Raji (cell line): ENCODE data around the gene RPL27A.

ENCODE experiments used
- POLR2A ChIP-seq: IDR thresholded peaks from 2 replicates; pipeline ENCODE4 v1.6.1; 2011; ENCODE audit warnings: low read depth, low read length, control low read depth; ENCODE audit not compliant: insufficient read depth

Gene RPL27A

DNA sequence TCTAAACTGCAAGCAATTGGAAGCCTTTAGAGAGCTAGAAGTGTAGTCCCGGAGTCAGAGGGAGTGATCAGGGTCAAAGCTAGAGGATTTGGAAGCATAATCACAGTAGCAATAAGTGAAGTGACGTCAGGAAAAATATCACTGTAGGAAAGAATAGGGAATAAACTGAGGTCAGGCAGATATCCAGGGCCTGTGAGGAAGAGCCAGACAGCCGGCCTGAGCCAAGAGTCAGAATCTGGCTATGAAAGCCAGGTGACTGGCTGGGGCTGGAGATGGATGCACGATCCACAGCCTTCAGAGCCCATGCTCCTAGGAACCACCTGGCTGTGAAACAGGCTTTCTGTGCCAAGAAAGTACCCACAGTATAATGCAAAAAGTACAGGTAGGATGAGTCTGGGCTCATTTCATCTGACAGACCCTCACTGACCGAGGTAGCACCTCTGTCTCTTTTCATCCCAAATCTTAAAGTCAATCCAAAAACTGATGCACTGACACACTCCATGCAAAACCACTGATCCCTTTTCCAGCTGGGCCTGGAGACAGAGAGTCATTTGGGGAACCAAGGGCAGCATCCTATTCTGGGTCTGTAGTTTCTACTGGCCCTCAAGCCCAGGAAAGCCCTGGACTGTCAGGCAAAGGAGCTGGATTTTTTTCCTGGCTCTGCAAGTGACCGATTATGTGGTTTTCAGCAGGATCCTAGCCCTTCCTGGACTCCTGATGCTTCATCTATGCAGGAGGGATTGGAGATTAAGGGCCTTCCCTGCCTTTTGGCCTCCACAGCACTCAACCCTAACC lies 21.4 kb upstream of the RPL27A start:
- no peak for TF ChIP-seq POLR2A

DNA sequence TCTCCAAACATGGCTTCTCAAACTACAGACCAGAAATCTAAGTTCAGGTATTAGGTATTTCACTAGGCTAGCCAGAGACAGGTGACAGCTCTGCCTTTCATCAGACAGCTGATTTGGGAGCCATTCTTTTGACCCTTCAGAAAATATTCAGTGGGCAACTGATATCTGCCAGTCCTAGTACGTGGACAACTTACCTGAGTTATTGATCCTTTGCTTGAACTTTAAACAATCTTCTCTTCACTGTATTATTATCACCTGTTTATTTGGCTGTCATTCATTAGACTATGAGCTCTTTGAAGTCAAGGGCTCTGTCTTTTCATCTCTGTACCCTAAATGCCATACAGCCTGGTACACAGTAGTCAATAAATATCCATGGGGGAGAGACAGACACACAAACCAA lies 17.4 kb upstream of the RPL27A start:
- no peak for TF ChIP-seq POLR2A

DNA sequence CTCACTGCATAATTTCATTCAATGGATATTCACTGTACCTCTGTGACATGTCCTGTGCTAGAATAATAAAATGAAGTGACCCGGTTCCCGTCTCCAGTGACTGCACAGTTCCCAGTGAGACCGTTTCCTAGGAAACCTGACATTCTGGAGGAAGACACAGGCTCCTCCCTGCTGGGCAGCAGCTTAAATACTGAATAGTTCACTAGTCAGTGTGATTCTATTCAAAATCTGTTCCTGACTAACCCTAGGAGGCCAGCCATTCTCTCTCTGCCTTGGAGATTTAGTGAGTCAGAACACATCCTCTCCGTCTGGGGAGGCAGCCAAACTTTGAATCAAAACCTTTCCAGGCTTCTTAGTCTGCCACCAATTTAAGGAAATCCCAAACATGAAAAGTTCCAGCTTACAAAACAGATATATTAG lies 11.4 kb upstream of the RPL27A start:
- no peak for TF ChIP-seq POLR2A

DNA sequence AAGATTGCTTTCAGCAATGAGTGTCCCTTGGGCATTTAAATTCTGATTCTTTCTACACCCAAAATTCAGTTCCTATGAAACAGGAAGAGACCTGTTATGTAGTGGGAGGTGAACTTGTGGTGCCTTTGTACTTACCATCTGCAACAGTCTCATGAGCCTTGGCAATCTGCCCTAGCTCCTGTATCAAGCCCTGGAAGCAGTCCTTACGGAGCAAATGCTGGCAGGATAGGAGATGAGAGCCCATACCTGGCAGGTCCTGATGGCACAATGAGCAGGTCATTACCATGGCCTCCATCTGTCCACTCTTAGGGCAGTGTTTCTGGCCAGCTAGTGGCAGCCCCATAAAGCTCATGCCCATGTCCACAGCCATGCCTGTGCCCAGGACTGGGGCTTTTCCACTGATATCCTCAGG lies 10.9 kb upstream of the RPL27A start:
- no peak for TF ChIP-seq POLR2A

DNA sequence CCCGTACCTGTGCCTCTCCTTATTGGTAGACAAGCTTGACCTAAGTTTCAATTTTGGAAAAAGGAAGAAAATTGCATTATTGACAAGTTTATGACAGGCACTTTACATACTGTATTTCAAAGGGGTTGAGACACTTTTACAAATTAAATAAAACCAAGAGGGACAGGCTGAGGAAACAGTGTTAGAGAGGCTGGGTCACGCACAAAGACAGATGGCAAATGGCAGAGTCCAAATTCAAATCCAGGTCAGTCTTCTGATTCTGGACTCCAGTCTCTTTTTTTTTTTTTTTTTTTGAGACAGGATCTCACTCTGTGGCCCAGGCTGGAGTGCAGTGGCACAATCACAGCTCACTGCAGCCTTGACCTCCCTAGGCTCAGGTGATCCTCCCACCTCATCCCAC lies 10.2 kb upstream of the RPL27A start:
- TF ChIP-seq POLR2A: no peak

DNA sequence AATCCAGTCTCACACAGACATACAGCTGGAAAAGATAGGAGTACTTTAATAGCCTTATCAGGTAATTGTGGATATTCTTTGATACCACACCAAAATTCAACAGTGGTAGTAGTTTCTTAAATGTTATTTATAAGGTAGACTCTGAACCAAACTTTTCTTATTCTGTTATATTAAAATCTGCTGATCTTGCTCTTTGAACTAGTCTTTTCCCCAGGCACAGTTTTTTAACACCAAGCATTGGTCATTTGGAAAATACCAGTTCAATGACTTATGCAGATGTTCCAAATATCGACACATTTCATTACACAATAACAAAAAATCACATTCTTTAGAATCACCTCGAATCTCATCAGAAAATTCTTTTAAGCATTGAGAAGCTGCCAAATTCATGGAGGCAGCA lies 7.7 kb upstream of the RPL27A start:
- TF ChIP-seq POLR2A: no peak

DNA sequence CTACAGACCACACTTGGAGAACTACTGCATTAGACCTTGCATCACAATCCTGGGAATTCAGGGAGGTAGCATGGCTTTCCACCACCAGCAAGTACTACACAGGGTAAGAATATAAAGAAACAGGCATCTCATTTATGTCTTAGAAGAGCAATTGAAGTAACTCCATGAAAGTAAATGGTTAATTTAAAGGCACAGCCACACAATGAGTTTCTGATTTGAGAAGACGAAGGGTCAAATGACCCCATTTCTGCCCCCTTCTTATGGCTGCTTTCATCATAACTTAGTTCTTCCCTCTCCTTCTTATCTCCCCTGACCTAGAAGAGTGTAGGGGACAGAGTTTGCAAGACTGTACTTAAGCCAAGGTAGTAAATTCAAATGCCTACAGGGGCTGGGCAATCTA lies 6.1 kb upstream of the RPL27A start:
- no peak for TF ChIP-seq POLR2A

DNA sequence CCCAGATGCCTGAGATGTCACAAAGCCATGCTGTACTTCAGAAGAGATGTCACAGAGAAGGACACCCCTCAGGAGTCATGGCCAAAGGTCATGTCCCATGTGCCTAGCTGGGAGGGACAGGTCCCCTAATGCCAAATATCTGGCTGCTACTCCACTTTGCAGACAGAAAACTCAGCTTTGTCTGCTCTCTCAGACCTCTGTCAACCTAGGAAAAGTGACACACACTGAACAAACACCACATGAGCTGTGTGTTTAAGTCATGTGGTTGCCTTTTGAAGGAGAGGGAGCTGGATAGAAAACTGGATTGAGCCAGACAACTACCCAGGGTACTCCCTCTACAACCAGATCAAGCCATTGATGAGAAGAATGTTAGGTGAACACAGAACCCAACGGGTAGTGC lies 3.6 kb upstream of the RPL27A start:
- no peak for TF ChIP-seq POLR2A

DNA sequence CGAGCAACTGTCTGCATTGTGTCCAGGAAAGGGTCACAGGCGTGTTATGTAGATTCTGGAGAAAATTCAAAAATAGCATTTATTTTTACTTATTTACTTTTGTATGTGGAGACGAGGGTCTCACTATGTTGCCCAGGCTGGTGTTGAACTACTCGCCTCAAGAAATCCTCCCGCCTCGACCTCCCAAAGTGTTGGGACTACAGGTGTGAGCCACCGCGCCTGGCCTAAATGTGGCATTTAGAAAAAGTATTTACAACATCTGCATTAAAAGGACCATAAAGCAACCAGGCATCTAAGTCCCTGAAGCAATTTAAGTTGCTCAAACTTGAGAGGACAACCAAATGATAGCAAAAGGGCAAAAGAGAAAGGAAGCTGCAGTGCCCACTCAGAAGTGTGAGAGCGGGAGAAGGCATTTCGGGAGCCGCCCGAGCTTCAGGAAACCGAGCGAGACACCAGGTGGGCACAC lies 722 bp upstream of the RPL27A start:
- no peak for TF ChIP-seq POLR2A

DNA sequence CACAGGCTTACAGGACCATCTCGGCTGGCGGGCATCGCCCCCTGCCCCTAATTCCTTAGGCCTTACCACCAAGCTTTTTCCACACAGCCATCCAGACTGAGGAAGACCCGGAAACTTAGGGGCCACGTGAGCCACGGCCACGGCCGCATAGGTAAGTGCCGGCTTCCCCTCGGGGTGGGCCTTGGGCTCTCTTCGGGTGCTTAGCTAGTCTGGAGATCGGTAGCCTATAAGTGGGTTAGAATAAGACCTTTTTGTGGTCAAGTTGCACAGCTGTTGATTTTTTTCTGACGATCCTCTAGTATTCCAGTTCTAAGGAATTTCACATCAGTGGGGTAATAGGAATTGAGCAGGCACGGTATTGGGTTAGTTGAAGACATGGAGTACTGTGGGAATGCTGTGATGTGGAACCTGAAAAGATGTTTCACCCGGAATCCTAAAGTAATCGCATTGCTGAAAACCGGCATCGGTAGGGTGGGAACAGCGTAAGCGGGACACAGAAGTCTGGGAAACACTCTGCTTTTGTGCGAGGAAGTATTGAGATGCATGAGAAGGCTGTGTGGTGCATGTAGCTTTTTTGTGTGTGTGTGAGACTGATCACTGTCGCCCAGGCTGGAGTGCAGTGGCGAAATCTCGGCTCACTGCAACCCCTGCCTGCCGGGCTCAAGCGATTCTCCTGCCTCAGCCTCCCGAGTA lies 669 bp downstream of the RPL27A start:
- no peak for TF ChIP-seq POLR2A

DNA sequence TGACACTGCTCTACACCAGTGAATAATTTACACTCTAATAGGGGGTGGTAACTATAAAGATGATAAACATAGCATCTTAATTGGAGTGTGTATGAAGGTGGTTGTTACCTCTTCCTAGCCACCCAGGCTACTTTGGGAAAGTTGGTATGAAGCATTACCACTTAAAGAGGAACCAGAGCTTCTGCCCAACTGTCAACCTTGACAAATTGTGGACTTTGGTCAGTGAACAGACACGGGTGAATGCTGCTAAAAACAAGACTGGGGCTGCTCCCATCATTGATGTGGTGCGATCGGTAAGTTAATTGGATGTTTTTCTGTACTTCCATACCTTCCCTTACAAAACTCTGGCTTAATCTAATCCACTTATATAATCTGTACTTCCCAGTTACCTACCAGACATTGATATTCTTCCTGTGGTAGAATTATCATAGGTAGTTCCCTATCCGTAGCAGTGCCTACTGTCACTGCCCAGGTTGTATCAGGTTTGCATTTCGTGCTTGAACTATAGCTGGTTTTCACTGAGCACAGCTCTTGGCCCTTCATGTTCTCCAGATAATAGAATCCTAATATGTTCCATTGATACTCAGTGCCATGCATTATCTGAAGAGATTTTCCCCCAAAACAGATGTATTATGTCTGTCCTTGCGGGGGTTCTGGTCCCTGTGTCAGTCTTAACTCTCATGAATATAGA lies 2.2 kb downstream of the RPL27A start:
- TF ChIP-seq POLR2A: no peak

DNA sequence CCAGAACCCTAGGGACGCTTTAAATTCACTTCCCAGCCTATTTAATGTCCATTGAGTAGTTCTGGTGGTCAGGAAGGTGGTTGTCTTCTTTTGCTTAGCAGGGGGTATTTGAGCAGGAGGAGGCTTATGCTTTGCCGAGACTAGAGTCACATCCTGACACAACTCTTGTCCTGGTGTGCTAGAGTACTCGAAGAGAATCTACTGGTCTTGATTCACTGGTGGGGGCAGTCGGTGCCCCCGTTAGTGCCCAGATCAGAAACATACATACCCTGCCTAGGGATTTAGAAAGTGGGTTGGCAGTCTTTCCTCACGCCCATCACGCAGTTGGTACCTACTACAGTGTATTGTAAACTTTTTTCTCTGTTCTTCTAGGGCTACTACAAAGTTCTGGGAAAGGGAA lies 2.7 kb downstream of the RPL27A start:
- TF ChIP-seq POLR2A: no peak

DNA sequence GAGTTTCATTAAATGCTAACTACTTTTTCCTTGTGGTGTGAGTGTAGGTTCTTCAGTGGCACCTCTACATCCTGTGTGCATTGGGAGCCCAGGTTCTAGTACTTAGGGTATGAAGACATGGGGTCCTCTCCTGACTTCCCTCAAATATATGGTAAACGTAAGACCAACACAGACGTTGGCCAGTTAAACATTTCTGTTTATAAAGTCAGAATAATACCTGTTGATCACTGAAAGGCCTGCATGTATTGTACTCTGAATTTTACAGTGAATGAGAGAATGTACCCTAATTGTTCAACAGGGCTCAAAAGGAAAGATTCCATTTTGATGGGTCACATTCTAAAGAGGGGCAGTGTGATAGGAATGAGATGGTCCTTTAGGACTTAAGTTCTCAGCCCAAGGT lies 3.2 kb downstream of the RPL27A start:
- no peak for TF ChIP-seq POLR2A

DNA sequence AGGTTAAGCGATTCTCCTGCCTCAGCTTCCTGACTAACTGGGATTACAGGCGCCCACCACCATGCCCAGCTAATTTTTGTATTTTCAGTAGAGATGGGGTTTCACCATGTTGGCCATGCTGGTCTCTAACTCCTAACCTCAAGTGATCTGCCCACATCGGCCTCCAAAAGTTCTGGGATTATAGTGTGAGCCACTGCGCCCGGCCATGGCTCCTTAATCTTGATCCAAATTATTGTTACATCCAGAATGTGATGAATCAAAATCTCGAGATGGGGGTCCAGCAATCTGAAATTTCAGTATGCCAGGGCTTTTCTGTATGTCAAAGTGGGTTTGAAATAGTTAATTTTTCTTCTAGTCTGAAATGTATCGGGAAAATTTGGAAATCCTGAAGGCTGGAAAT lies 3.7 kb downstream of the RPL27A start:
- TF ChIP-seq POLR2A: no peak

DNA sequence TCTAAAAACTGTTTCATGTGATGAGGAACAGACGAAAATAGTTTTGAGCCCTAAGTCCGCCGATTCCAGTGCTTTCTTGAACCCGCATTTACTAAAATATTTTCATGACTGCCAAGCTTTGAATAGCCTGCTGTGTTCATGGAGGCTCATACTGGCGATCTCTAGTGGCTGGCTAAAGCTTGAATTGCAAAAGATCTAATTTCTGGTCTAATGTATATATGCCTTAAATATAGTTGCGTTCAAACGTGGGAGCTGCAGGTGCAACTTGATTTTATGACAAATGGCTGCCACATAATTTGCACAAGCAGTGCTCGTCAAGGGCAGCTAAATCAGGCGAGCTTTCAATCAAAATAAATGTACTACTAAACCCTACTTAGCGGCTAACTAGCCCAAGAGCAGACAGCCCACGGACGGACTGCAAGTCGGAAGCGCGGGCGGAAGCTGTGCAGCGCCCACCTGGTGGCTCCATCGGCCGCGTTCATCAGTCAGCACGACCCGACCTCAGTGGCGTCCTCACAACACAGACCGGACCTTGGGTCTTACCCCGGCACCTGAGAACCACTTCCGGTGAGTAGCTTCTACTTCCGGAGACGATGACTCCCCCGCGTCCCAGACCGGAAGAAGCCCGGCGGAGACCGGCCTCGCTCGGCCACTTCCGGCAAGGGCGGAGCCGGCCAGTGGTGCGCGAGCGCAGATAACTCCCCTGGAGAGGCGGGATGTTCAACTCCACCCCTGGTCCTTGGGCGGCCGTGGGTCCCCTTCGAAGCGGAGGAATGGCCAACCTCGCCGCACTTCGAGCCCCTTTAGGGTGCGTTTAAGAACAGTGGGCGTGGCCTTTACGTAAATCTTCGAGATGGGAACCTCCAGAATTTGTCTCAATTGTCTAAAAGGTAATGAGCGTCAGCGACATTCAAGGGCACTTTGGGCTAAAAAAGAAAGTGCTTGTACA lies 6.1 kb downstream of the RPL27A start:
- TF ChIP-seq POLR2A: peak; percentile 95
